CD4-positive, CD25-positive, alpha-beta regulatory T cell (primary cell): ENCODE data around the gene CRCP. TPM values are rescaled to one million over a fixed set of nuclear protein-coding genes. Genes with fewer than 3 reads are reported as not detected.
"Not testable (repeated sequence)": the region's sequence is repeated elsewhere in the genome, so short reads cannot be mapped to it uniquely, and the experiment has no call there.

Source experiments
- ATAC-seq, 2 donors: fragments of 150-1000 bp; cut with Tn5 transposase; one replicate each; pipeline ENCODE4 v1.10.0; 2021; ENCODE audit warnings: low read depth in 2 of 2, moderate number of reproducible peaks in 2 of 2, moderate library complexity in 1 of 2
- DNase-seq, 3 donors: peaks; one replicate each; pipeline versions ENCODE4 v3.0.0 to v3.0.0-alpha.2; 2012 to 2022; ENCODE audit warnings: mixed read lengths in 1 of 3
- H3K27ac ChIP-seq: one replicate; pipeline ENCODE4 v1.7.0; 2013; ENCODE audit warnings: mild to moderate bottlenecking, low read length; ENCODE audit not compliant: insufficient read depth, poor library complexity, severe bottlenecking
- H3K27me3 ChIP-seq: one replicate; pipeline ENCODE4 v1.7.0; 2013; ENCODE audit warnings: low read length; ENCODE audit not compliant: control insufficient read depth, insufficient read depth
- H3K36me3 ChIP-seq: one replicate; pipeline ENCODE4 v1.7.0; 2013; ENCODE audit warnings: mild to moderate bottlenecking, low read length, moderate library complexity; ENCODE audit not compliant: control insufficient read depth, insufficient read depth
- H3K4me1 ChIP-seq: 2 replicates; pipeline ENCODE4 v1.7.0; 2013; ENCODE audit warnings: mild to moderate bottlenecking, low read length; ENCODE audit not compliant: insufficient read depth, control insufficient read depth, poor library complexity, severe bottlenecking
- H3K4me3 ChIP-seq: one replicate; pipeline ENCODE4 v1.7.0; 2013; ENCODE audit warnings: low read depth, mild to moderate bottlenecking, low read length, moderate library complexity
- H3K9me3 ChIP-seq, 2 experiments: 1 replicate in 1 of 2; 2 replicates in 1 of 2; pipeline ENCODE4 v1.7.0; 2013; ENCODE audit warnings: low read length in 2 of 2, mild to moderate bottlenecking in 1 of 2, moderate library complexity in 1 of 2; ENCODE audit not compliant: control insufficient read depth in 2 of 2
- H3K27ac Mint-ChIP-seq, 3 donors: one replicate each; pipeline ENCODE4 v1.8.0; 2020 to 2022; ENCODE audit warnings: mild to moderate bottlenecking in 3 of 3, mixed read lengths in 3 of 3, moderate library complexity in 2 of 3
- H3K27me3 Mint-ChIP-seq: one replicate; pipeline ENCODE4 v1.8.0; 2022; ENCODE audit warnings: mild to moderate bottlenecking, mixed read lengths
- H3K36me3 Mint-ChIP-seq: one replicate; pipeline ENCODE4 v1.8.0; 2020; ENCODE audit warnings: mixed read lengths
- H3K4me1 Mint-ChIP-seq, 4 donors: one replicate each; pipeline ENCODE4 v1.8.0; 2020 to 2022; ENCODE audit warnings: mixed read lengths in 4 of 4, mild to moderate bottlenecking in 1 of 4
- H3K4me3 Mint-ChIP-seq, 4 donors: one replicate each; pipeline ENCODE4 v1.8.0; 2020 to 2022; ENCODE audit warnings: mild to moderate bottlenecking in 4 of 4, mixed read lengths in 4 of 4, moderate library complexity in 3 of 4
- H3K9me3 Mint-ChIP-seq, 7 donors: one replicate each; pipeline ENCODE4 v1.8.0; 2020 to 2022; ENCODE audit warnings: mixed read lengths in 7 of 7, mild to moderate bottlenecking in 3 of 7, moderate library complexity in 2 of 7
- polyA plus RNA-seq, 4 donors: library from polyadenylated mRNA; unstranded; fragments of 300-500 nt; fragmentation: Illumina TruSeq; gene quantifications; one replicate each; pipeline ENCODE4 v1.2.3, GENCODE V29; 2021
- total RNA-seq: library from RNA; stranded (reverse); gene quantifications from one replicate; pipeline ENCODE4 v1.2.3, GENCODE V29; 2022

CRCP gene
- total RNA-seq (32.5 TPM), polyA plus RNA-seq (10 to 100 TPM; 19.8 to 33.4 (median 27.3) TPM)

GRCh38 chr7:66114743-66115649, at the start of gene CRCP:
Gene CRCP, plus strand, starts transcription at chr7:66114847. Its CDS starts 116 bp downstream, at chr7:66114963.
- peak; percentile 92 to 95 for ATAC-seq
- peak; percentile 79 to 87 (median 83) for DNase-seq
- Mint-ChIP-seq H3K9me3 (no peaks in the 10 kb centered on the region), H3K27ac (peak within 1 kb of the TSS; percentile 83 to 98 (median 97)), H3K4me3 (peak within 1 kb of the TSS; percentile 92 to 99 (median 96)), H3K4me1 (peaks cover 24 to 60% (median 43%) of the 10 kb centered on the region in 4 donors), H3K27me3 (no peaks in the 10 kb centered on the region), H3K36me3 (peaks cover 8% of the 10 kb centered on the region)
- H3K9me3 ChIP-seq, result no peaks in the 10 kb centered on the region
- H3K4me1 ChIP-seq, result peaks cover 33% of the 10 kb centered on the region
- H3K27me3 ChIP-seq, result no peaks in the 10 kb centered on the region
- H3K4me3 ChIP-seq, result peak within 1 kb of the TSS; percentile 91
- peak within 1 kb of the TSS; percentile 91 for H3K27ac ChIP-seq
- peaks cover 9% of the 10 kb centered on the region for H3K36me3 ChIP-seq

GRCh38 chr7:66069732-66070131, 44.9 kb upstream of the CRCP start:
- H3K27ac Mint-ChIP-seq, result no peak overlapping the region
- no peak overlapping the region for H3K4me3 ChIP-seq
- H3K36me3 ChIP-seq, result no peaks in the 10 kb centered on the region
- H3K4me1 Mint-ChIP-seq, result peaks cover 0 to 9% (median 1%) of the 10 kb centered on the region in 4 donors
- no peak for ATAC-seq
- H3K4me3 Mint-ChIP-seq, result no peak overlapping the region
- no peaks in the 10 kb centered on the region for H3K4me1 ChIP-seq
- DNase-seq, result no peak
- peaks cover 12% of the 10 kb centered on the region for H3K27me3 Mint-ChIP-seq
- peaks cover 0 to 1% (median 0%) of the 10 kb centered on the region in 7 donors for H3K9me3 Mint-ChIP-seq
- no peaks in the 10 kb centered on the region for H3K9me3 ChIP-seq
- H3K36me3 Mint-ChIP-seq, result no peaks in the 10 kb centered on the region
- H3K27me3 ChIP-seq, result no peaks in the 10 kb centered on the region
- H3K27ac ChIP-seq, result no peak overlapping the region

GRCh38 chr7:66070222-66070621, 44.4 kb upstream of the CRCP start:
- DNase-seq (no peak), ATAC-seq (no peak)
- Histone ChIP-seq H3K4me3 (no peak overlapping the region), H3K27me3 (no peaks in the 10 kb centered on the region), H3K4me1 (no peaks in the 10 kb centered on the region), H3K36me3 (no peaks in the 10 kb centered on the region), H3K27ac (no peak overlapping the region), H3K9me3 (no peaks in the 10 kb centered on the region)
- Mint-ChIP-seq H3K27me3 (peaks cover 12% of the 10 kb centered on the region), H3K9me3 (peaks cover 0 to 1% (median 0%) of the 10 kb centered on the region in 7 donors), H3K36me3 (no peaks in the 10 kb centered on the region), H3K4me3 (no peak overlapping the region), H3K27ac (no peak overlapping the region), H3K4me1 (peaks cover 0 to 9% (median 2%) of the 10 kb centered on the region in 4 donors)

- peaks cover 10% of the 10 kb centered on the region for H3K4me1 ChIP-seq
- H3K4me3 ChIP-seq, H3K27me3 ChIP-seq, H3K27ac ChIP-seq, DNase-seq, H3K27ac Mint-ChIP-seq, H3K36me3 ChIP-seq, H3K9me3 Mint-ChIP-seq, H3K36me3 Mint-ChIP-seq, H3K9me3 ChIP-seq, ATAC-seq: not testable (repeated sequence)
- peaks cover 12% of the 10 kb centered on the region for H3K27me3 Mint-ChIP-seq
- H3K4me1 Mint-ChIP-seq, result peaks cover 0 to 20% (median 15%) of the 10 kb centered on the region in 4 donors
- peak overlapping the region in 1 of 4 donors; percentile 7 for H3K4me3 Mint-ChIP-seq
These were observed 42.4 kb upstream of the CRCP start for GRCh38 chr7:66072208-66072607.

- H3K9me3 Mint-ChIP-seq, result no peaks in the 10 kb centered on the region
- H3K4me1 Mint-ChIP-seq, result peaks cover 0 to 27% (median 15%) of the 10 kb centered on the region in 4 donors
- peak within 1 kb of the TSS in 2 of 3 donors; percentile 83 to 90 for H3K27ac Mint-ChIP-seq
These were observed 38.8 kb upstream of the CRCP start, which contains the start of gene ASL for GRCh38 chr7:66075590-66076461. Gene ASL, plus strand, starts transcription at chr7:66075819. Its CDS starts 263 bp downstream, at chr7:66076082.

GRCh38 chr7:66076462-66077329, 38.0 kb upstream of the CRCP start:
- H3K4me1 Mint-ChIP-seq, result peaks cover 0 to 27% (median 15%) of the 10 kb centered on the region in 4 donors
- no peaks in the 10 kb centered on the region for H3K36me3 Mint-ChIP-seq
- H3K9me3 Mint-ChIP-seq, result no peaks in the 10 kb centered on the region
- Histone ChIP-seq H3K36me3 (no peaks in the 10 kb centered on the region), H3K27me3 (no peaks in the 10 kb centered on the region), H3K4me3 (peak overlapping the region; percentile 79), H3K9me3 (no peaks in the 10 kb centered on the region), H3K4me1 (peaks cover 10% of the 10 kb centered on the region), H3K27ac (no peak overlapping the region)
- ATAC-seq (no peak), DNase-seq (no peak)
- H3K27ac Mint-ChIP-seq, result peak overlapping the region in 2 of 3 donors; percentile 83 to 90
- peaks cover 5% of the 10 kb centered on the region for H3K27me3 Mint-ChIP-seq
- peak overlapping the region; percentile 88 to 92 (median 89) for H3K4me3 Mint-ChIP-seq

More at GRCh38 chr7:66075590-66076461, 38.8 kb upstream of the CRCP start, which contains the start of gene ASL:
- Histone ChIP-seq H3K27ac (peak within 1 kb of the TSS; percentile 55), H3K9me3 (no peaks in the 10 kb centered on the region), H3K27me3 (no peaks in the 10 kb centered on the region), H3K4me1 (peaks cover 10% of the 10 kb centered on the region), H3K4me3 (peak within 1 kb of the TSS; percentile 79), H3K36me3 (no peaks in the 10 kb centered on the region)
- peak within 1 kb of the TSS; percentile 88 to 92 (median 89) for H3K4me3 Mint-ChIP-seq
- DNase-seq, result peak; percentile 79 to 92 (median 82)
- peaks cover 5% of the 10 kb centered on the region for H3K27me3 Mint-ChIP-seq
- H3K36me3 Mint-ChIP-seq, result no peaks in the 10 kb centered on the region
- ATAC-seq, result peak; percentile 95 to 97
